Measurements from ENCODE around the gene RFX2.
"Not testable (repeated sequence)": the region's sequence is repeated elsewhere in the genome, so short reads cannot be mapped to it uniquely, and the experiment has no call there.

Gene RFX2

DNA sequence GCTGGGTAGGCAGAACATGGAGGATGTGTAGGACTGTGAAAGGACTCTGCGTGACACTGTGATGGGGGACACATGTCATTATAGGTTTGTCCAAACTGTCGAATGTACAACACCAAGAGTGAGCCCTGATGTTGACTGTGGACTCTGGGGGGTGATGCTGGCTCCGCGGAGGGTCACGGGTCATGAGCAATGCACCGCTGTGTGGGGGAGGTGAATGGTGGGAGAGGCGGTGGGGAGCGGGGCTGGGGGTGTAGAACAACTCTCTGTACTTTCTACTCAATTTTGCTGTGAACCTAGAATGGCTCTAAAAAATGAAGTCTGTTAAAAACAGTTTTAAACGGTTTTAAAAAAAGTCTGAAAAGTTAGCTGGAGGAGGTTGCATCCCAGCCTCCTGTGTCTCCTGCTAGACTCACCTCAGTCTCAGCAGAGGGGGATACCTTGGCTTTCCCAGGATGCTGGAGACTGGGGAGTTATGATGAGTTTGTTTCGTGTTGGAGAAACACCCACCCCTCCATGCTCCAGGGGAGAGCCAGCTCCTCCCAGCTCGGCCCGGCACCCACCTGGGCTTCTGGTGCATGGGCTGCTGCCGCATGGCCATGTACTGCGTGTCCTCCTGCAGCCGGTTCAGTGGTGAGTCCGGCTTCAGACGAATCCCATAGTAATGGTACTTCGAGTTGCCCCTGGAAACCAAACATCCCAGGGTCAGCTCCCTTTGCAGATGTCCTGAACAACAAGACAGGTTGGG lies 97.7 kb downstream of the RFX2 start:
- DNase-seq (ENCODE audit: low spot score): no peak

DNA sequence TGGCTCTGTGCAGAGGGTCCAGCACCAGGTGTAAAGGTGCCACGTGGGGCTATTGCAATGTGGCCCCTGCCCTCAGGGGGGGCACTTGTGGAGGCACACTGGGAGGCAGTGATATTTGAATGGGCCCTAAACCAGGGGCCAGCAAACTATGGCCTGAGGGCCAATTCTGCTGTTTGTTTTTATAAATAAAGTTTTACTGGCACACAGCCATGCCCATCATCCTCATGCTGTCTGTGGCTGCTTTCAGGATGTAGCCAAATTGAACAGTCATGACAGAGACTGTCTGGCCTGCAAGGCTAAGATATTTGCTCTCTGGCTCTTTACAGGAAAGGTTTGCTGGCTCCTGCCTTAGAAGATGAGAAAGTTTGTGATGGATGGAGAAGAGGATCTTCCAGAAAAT lies 98.5 kb downstream of the RFX2 start:
- no peak for DNase-seq (ENCODE audit: low spot score)

DNA sequence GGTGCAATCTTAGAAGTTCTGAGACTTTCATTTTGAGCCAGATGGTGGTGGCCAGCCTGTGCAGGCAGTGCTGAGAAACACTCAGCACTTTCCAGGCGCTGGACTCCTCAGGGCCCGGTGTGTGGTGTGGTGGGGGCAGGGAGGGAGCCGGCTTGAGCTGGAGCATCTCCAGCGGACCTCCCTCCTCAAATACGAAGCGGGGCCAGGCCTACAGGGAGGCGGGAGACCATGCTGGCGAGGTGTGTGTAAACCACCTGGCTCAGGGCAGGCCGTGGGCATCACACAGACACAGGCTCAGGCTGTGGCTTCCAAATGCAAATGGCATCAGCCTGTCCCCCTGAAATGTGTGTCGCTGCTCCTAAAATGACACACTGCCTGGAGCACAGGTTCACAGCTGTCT lies 99.1 kb downstream of the RFX2 start:
- DNase-seq (ENCODE audit: low spot score): no peak

DNA sequence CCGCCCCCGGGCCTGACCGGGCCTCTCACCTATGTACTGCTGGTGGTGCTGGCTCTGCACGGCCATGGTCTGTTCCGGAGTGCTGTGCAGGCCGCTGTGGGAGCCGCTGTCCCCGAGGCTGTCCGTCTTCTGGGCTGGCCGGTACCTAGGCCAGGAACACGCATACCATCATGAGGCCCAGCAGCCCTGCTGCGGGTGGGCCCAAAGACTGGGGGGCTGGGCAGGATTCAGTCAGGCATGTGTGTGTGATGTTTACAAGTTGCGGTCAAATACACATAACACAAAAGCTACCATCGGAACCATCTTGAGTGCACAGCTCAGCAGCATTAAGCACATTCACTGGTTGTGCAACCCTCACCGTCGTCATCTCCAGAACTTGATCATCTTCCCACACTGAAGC lies 100.2 kb downstream of the RFX2 start:
- DNase-seq (ENCODE audit: low spot score): no peak

DNA sequence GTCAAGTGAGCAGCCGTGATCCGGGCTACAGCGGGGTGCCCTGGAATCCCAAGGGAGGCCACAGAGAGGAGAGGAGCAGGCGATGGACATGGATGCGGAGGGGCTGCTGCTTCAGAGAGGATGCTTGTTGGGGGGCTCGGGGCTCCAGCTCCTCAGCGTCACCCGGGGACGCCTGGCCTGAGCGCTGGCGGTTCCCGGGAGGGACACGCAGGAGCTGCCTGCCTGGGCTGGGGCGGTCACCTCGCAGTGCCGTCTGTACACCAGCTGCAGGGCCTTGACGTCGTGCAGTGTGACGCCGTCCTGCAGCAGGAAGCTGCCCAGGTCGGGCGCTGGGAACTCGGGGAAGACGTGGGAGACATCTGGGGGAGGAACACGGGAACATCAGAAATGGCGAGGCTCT lies 102.4 kb downstream of the RFX2 start:
- DNase-seq (ENCODE audit: low spot score): no peak

DNA sequence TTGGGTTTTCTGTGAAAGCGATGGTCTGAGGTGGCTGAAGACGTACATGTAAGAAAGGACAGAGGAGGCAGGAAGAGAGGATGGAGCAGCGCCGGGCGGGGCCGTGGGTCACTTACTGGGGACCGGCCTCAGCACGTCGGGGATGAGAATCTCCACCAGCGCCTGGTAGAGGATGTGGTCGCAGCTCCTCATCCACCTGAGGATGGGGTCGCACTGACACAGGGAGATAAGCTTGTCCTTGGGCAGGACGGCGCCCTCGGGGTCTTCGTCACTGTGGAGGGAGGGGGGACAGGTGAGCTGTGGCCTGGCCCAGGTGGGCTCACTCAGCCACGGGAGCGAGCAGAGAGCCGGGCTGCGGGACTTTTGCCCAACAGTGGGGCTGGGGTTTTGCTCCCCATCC lies 103.4 kb downstream of the RFX2 start:
- no peak for DNase-seq (ENCODE audit: low spot score)

DNA sequence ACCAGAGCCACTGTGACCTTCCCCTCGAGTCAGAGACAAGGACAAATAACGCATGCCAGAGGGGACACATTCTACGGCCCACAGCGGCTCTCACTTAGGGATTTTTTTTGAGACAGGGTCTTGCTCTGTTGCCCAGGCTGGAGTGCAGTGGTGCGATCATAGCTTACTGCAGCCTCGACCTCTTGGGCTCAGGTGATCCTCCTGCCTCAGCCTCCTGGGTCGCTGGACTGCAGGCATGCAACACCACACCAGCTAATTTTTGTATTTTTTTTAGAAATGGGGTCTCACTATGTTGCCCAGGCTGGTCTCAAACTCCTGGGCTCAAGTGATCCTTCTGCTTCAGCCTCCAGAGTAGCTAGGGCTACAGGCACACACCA lies 104.2 kb downstream of the RFX2 start:
- DNase-seq (ENCODE audit: low spot score): not testable (repeated sequence)

DNA sequence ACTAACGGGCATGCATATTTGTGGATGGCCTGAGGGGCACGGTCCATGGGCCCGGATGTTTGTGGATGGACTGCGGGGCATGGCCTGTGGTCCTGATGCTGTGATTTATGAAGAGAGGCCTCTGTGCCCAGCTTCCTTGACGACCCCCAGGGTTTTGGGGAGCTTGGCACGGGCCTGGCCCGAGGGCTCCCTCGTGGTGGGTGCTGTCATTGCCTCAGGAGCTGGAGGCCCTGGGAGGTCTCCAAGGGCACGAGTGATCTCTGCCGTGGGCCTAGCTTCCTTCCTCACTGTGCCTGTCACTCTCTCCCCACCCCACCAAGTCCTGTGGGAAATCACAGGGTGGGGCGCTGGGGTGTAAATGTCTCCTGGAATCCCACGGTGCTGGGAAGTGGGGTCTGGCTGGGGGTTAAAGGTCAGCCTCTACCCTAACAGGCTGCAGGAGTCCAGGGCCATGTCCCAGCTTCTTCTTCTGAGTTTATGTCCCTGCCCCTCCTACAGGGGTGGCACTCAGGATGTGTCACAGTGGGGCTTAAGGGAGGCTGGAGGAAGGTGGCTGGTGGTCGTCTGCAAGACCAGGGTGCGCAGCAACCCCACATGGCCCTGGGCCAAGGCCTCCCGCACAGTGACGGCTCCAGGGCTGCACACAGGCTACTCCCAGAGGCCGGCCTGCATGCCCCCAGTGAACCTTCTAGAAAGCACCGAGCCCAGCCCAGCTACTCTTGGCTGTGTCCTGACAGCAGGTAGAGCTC lies 104.8 kb downstream of the RFX2 start:
- DNase-seq (ENCODE audit: low spot score): no peak

DNA sequence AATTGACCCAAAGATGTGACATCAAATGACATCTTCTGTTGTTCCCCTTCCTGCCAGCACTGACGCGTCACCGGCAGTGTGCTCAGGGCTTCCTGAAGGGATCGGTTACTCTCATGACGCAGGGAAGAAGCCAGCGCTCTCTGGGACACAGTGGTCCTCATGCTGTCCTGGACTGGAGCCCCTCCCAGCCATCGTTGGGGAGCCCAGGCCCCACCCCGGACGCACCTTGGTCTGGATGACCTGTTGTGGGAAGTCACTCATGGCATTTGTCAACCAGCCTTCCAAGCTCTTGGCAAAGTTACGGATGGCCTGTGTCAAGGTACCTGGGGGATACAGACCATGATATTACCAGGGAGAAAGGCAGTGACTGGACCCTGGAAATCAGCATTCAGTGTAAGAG lies 106.3 kb downstream of the RFX2 start:
- DNase-seq (ENCODE audit: low spot score): no peak

DNA sequence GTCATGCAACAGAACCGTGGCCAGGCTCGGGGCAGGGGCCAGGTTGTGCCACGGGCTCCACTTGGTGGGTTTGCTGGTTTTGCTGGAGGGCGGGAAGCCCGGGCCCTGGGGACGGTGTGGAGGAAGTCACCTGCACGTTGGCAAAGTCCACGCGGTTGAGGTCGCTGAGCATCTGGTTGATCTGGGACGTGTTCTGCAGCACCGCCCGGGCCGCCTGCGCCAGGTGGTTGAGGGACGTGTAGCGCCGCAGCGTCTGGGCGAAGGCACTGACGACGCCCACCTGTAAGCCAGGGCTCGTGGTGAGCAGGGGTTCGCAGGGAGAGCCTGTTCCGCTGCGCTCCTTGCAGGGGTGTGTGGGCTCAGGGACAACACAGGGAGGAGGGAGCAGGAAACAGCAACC lies 107.7 kb downstream of the RFX2 start:
- no peak for DNase-seq (ENCODE audit: low spot score)

DNA sequence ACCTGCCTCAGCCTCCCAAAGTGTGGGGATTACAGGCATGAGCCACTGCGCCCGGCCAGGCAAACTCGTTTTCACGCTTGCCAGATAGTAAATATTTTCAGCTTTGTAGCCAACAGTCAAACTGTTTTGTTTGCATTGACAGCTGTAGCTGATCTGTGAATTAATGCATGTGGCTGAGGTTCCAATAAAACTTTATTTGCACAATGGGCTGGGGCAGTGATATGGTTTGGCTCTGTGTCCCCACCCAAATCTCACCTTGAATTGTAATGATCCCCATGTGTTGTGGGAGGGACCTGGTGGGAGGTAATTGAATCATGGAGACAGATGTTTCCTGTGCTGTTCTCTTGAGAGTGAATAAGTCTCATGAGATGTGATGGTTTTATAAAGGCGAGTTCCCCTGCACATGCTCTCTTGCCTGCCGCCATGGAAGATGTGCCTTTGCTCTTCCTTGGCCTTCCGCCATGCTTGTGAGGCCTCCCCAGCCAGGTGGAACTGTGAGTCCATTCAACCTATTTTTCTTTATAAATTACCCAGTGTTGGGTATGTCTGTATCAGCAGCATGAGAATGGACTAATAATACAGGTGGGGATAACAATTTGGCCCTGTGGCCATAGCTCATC lies 110.0 kb downstream of the RFX2 start:
- no peak for DNase-seq (ENCODE audit: low spot score)

DNA sequence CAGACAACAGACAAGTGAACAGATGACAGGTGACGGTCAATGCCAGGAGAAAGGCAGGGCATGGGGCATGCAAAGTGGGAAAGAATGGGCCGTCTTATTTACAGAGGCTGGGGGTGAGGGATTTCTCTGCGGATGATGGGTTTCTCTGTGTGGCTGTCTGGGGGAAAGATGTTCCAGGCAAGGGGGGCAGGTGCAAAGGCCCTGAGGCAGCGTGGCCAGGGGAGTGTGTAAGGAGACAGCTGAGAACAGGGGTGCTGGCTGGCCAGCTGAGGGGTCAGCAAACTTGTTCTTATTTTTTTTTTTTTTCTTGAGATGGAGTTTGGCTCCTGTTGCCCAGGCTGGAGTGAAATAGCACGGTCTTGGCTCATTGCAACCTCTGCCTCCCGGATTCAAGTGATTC lies 110.6 kb downstream of the RFX2 start:
- no peak for DNase-seq (ENCODE audit: low spot score)

DNA sequence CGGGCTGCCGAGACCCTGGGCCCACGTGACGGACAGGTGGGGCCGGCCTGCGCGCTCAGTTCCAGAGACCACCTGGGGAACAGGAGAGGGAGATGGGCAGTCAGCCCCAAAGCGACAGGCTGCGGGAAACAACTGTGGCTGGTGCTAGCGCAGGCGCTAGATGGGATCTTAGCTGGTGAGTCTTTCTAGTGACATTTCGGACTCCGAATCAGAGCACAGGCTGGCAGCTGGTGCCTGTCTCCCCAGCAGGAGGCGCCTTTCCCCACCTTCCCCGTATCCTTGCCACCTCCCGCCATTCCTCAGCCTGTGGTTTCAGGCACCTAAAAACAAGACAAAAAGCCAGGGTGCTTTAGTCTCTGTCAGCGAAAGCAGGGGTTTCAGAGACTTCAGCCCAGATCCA lies 112.9 kb downstream of the RFX2 start:
- no peak for DNase-seq (ENCODE audit: low spot score)

DNA sequence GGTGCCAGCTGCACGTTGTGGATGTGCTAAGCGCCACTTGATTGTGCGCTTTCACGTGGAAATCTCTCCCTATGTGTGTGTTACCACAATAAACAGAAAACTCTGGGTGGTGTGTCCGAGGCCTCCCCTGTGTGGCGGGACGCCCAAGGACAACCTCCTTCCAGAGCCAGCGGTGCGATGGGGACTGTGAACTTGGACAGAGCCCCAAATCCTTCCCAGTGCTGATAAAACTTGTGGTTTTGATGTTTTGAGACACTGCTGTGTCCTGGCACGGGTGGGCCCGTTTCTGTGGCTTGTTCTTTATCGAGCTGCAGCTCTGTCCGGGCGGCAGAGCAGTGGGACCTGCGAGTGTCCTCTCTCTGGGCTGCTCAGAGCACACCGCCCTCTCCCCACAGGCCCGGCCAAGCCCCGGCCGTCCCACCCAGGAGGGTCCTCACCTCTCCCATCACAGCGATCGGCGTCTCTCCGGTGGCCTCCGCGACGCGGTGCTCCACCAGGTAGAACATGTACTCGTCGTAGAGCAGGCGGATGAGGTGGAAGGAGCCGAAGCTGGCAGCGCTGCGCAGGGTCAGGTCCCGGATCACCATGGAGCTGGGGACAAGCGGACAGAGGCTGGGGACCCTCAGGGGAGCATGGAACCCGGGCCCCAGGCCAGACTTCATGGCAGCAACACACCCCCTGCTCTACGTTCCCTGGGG lies 113.5 kb downstream of the RFX2 start:
- DNase-seq (ENCODE audit: low spot score): no peak

DNA sequence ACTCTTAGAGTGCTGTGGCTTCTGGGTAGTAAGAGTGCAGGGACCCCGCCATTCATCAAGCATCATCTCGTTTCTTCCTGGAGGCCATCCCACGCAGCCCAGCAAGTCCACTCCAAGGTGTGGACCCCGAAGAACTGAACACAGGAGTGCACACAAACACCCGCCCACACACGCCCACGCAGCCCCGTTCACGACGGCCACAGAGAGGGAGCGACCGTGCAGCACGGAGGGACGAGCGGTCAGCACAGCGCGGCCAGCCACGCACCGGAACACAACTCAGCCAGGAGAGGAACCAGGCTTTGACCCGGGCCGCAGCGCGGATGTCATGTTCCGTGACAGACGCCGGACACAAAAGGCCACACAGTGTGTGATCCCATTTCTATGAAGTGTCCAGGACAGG lies 114.2 kb downstream of the RFX2 start:
- no peak for DNase-seq (ENCODE audit: low spot score)

DNA sequence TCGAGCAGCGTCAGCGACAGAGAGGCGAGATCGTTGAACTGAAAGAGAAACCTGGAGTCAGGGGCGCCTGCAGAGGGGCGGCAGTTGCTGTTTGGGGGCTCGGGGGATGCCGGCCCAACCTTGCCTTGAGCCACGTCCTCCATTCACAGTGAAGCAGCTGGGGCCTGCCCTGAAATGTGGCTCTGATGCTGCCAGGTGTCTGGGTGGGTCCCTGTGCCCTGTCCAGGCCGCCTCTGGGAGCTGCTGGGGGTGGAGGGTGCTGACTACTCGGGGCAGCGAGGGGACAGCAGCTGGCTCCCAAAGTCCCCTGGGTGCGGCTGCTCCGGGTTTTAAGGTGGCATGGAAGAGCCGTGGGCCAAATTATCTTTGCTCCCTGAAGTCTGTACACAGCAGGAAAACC lies 114.7 kb downstream of the RFX2 start:
- no peak for DNase-seq (ENCODE audit: low spot score)

DNA sequence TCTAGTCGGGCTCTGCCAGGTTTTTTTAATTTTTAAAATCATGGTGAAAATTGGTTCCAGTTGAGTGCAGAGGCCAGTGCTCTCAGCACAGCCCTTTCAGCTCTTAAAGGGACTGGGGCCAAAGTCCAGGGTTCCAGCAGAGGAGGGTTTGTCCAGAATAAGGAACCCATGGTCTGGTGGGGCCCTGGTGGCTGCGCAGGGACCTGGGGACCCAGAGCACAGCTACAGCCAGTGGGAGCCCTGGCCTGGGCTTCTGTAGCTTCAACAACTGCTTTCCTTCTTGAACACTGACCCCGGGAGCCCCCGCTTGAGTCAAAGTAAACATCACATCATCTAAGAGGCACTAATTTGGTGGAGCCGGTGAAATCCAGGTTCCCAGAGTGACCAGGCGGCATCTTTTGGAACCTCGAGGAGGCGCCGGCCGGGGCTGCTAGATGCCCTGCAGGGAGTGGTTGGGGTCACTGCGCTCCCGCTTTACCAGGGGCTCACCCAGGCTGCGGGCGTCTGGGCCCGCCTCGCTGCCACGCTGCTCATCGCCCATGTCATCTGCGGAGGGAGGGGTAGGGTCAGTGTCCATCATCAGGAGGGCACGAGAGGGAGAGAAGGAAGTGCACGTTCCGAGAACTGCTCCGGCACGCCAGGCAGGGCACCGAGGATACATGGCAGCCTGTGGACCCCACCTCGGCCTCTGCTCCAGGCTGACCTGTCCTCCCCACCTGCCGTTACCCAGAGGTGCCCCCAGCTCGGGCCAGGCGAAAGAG lies 115.7 kb downstream of the RFX2 start:
- DNase-seq (ENCODE audit: low spot score): no peak

DNA sequence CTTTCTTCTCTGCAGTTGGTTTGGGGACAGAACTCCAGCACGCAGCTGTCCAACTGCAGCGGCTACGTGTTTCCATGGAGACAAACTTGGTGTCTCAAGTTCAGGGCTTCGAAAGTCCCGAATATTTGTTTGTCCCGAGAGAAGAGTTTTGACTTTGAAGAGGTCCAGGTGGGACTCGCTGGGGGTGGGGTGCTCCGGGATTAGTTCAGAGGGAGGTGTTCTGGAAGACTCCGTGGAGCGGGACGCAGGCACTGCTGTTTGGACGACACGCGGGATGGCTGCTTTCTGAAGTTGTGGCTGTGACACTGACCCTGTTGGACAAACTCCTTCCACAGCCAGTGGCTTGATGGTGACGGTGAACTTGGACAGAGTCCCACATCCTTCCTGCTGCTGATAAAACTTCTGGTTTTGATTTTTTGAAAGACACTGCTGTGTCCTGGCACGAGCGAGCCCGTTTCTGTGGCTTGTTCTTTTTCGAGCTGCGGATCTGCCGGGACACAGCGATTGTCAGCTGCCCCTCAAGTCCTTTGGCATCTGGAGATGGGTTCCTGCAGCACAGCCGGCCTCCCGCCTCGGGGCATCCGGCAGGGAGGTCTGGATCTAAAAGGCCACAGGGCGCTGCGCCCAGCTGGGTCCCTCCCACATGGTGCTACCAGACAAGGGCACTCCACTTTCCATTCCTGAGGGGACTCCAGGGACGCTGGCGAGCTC lies 116.5 kb downstream of the RFX2 start:
- DNase-seq (ENCODE audit: low spot score): no peak

DNA sequence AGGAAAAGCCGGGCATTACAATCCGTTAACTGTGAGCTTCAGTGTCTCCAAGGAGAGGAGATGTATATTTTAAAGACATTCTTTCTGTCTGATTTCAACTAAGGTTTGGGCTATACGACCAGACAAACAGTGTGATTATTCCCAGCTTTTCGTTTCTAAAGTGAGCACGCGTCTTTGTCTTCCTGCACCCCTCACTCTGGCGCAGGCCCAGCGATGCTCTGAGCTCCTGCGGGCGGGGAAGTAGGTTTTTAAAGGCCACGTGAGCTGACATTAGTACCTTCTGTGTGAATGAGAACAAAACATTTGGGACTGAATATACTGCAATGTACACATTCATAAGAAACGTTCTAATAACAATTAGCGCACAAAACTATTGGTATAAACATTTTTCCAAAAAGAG lies 117.1 kb downstream of the RFX2 start:
- no peak for DNase-seq (ENCODE audit: low spot score)

DNA sequence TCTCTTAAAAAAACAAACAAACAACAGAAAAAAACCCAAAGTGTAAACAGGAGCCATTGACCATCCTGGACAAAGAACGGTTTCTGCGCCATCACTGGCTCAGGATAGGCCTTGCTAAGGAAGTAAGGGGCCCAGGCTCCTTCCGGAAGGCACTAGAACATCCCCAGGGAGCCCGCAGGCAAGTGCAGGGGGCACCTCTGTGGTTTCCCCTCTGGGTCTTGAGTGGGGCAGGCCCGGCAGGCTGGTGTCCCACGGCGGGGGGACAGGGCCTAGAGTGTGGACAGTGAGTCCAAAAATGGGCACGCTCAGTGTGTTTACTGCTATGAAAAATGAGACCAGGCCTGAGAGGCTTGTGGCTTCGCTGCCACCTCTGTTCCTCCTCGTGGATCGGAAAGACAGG lies 117.5 kb downstream of the RFX2 start:
- no peak for DNase-seq (ENCODE audit: low spot score)

DNA sequence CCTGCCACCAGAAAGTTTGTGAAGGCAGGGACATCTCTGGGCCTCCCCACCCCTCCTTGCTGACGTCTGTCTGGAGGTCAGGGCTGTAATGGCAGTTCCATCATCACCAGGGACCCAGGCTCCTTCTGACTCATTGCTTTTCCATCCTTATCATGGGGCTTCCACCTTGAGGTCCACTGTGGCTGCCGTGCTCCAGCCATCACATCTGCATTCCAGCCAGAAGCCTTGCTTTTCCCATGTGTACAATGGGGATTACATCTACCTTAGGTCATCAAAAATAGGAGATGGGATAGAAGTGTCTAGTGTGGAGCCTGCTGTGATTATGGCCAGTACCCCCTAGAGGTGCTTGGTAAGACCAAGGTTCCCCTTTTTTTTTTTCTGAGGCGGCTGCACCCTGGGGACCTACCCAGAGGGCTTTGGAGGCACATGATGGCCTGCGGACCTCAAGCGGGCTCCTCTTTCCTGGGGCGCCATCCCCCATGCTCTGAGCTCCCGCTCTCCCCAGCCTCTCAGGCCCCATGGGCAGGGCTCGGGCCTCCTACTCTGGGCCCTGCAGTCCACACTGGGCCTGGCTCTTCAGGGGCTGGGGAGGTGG lies 119.0 kb downstream of the RFX2 start:
- DNase-seq (ENCODE audit: low spot score): no peak

Data from hematopoietic multipotent progenitor cell treated with erythropoietin and hydrocortisone succinate and interleukin-3 and kit ligand, for 15 days (in vitro differentiated cells).